GM19238 (cell line): ENCODE results near the gene CAMP.
A peak's percentile ranks its signal among the peaks of the same experiment; 100 is the strongest.
"Not testable (repeated sequence)": the region's sequence is repeated elsewhere in the genome, so short reads cannot be mapped to it uniquely, and the experiment has no call there.

Experiments
- DNase-seq: peaks from one replicate; pipeline ENCODE4 v3.0.0; 2011; ENCODE audit warnings: low spot score; ENCODE audit not compliant: insufficient read length

CAMP gene

GRCh38 chr3:48222616-48223513, at the start of gene CAMP:
Gene CAMP (plus strand): TSS chr3:48223495. CDS start chr3:48223512, 17 bp downstream.
- peak; percentile 66 for DNase-seq

GRCh38 chr3:48178072-48178471, 45.2 kb upstream of the CAMP start:
- DNase-seq, result no peak

GRCh38 chr3:48180021-48180420, 43.3 kb upstream of the CAMP start:
- DNase-seq, result no peak

GRCh38 chr3:48180531-48181253, 42.6 kb upstream of the CAMP start:
- DNase-seq, result no peak

- DNase-seq, result no peak
Measured at GRCh38 chr3:48184299-48184698, 39.0 kb upstream of the CAMP start.

GRCh38 chr3:48185129-48185528, 38.2 kb upstream of the CAMP start:
- DNase-seq, result no peak

- DNase-seq, result no peak
Measured at GRCh38 chr3:48186631-48187300, 36.5 kb upstream of the CAMP start.

GRCh38 chr3:48187301-48187578, 36.1 kb upstream of the CAMP start:
- DNase-seq, result no peak

- DNase-seq, result no peak
Measured at GRCh38 chr3:48187579-48188265, 35.6 kb upstream of the CAMP start.

- peak; percentile 97 for DNase-seq
Measured at GRCh38 chr3:48188266-48189201, 34.8 kb upstream of the CAMP start, which contains the start of gene CDC25A. Gene CDC25A (minus strand): TSS chr3:48188417. CDS start chr3:48187947, 470 bp downstream.

GRCh38 chr3:48189321-48189720, 34.0 kb upstream of the CAMP start:
- no peak for DNase-seq

GRCh38 chr3:48190911-48191310, 32.4 kb upstream of the CAMP start:
- no peak for DNase-seq

GRCh38 chr3:48194446-48195071, 28.7 kb upstream of the CAMP start:
- no peak for DNase-seq

GRCh38 chr3:48196611-48197010, 26.7 kb upstream of the CAMP start:
- no peak for DNase-seq

- DNase-seq, result no peak
Measured at GRCh38 chr3:48199117-48199516, 24.2 kb upstream of the CAMP start.

- no peak for DNase-seq
Measured at GRCh38 chr3:48202632-48203031, 20.7 kb upstream of the CAMP start.

GRCh38 chr3:48208076-48208475, 15.2 kb upstream of the CAMP start:
- DNase-seq, result no peak

GRCh38 chr3:48209445-48209844, 13.8 kb upstream of the CAMP start:
- DNase-seq, result no peak

GRCh38 chr3:48210534-48210933, 12.8 kb upstream of the CAMP start:
- DNase-seq, result not testable (repeated sequence)

- not testable (repeated sequence) for DNase-seq
Measured at GRCh38 chr3:48211776-48212175, 11.5 kb upstream of the CAMP start.
